Upper lobe of right lung (tissue), 1 donor: ENCODE data around the gene SURF6. TPM values are rescaled to one million over a fixed set of nuclear protein-coding genes. Genes with fewer than 3 reads are reported as not detected.
A peak's percentile ranks its signal among the peaks of the same experiment; 100 is the strongest.

Source experiments
- ATAC-seq: fragments of 200-7000 bp; cut with Tn5 transposase; one replicate; pipeline ENCODE4 v1.9.1; 2020; ENCODE audit warnings: mild to moderate bottlenecking, moderate library complexity
- DNase-seq: peaks from one replicate; pipeline ENCODE4 v3.0.0-alpha.2; 2020
- H3K27ac ChIP-seq: fragments of 200-600 bp; one replicate; pipeline ENCODE4 v1.8.0; 2022
- H3K27me3 ChIP-seq: fragments of 200-600 bp; one replicate; pipeline ENCODE4 v1.8.0; 2022; ENCODE audit warnings: mild to moderate bottlenecking
- H3K36me3 ChIP-seq: fragments of 200-600 bp; one replicate; pipeline ENCODE4 v1.8.0; 2022
- H3K4me1 ChIP-seq: fragments of 200-600 bp; one replicate; pipeline ENCODE4 v1.8.0; 2022
- H3K4me3 ChIP-seq: fragments of 200-600 bp; one replicate; pipeline ENCODE4 v1.8.0; 2022; ENCODE audit warnings: mild to moderate bottlenecking
- H3K9me3 ChIP-seq: fragments of 200-600 bp; one replicate; pipeline ENCODE4 v1.8.0; 2022
- intact Hi-C: fragments of 100-400 bp; cut with DNase I; formaldehyde crosslinking; loops from one replicate; pipeline ENCODE4 v1.11.0; 2022
- total RNA-seq: library from RNA; stranded (reverse); fragmentation: NEBNext Ultra II Directional; extraction: Animal tissue kit (Norgen Biotek cat#: 25700); gene quantifications from one replicate; pipeline ENCODE4 v1.2.1, GENCODE V29; 2021
- TF ChIP-seq, protein P1 (sequence below): fragments of 200-600 bp; IDR thresholded peaks from one replicate; pipeline ENCODE4 v1.8.0; 2022; ENCODE audit warnings: antibody characterized with exemption
- donor health status: DM: no; HTN: yes; CAD: no; lungs with severe emphysema.

Gene SURF6
- total RNA-seq, 1 donor from 2014 or later = 15.9 TPM

DNA sequence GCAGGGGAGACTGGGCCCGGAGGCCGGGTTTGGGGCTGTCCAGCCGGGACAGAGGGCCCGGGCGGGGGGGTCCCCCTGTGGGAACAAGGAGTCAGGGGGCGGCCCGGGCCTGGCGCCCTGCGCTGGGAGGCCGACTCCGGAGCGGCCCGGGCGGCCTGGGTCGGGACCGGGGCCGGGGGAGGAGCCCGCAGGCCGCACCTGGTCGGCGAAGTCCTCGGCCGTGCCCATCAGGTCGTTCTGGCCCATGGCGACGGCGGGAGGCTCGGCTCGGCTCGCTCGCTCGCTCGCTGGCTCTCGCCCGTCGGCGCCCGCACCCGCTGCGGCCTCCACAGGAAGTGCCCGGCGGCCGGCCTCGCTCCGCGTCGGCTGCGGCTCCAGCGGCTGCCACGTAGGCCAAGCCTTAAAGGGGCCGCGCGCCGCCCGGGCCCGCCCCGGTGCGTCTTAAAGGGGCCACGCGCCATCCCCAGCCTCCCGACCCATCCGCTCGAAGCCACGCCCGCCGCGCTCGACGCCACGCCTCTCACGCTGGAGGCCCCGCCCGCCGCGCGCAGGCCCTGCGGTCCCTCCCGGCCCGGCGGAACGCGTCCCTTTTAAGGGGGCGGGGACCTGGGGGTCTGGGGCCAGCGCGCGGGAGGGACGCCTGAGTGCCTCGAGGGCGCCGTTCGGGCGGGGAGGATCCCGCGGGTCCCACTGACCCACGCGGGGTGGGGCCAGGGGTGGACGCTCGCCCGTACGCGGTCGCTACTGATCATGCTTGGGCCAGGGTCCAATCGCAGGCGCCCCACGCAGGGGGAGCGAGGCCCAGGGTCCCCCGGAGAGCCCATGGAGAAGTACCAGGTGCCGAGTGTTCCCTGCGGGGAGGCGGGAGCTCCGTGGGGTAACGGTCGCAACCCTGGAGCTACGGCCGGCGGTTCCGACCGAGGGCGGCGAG is 40.0 kb upstream of the SURF6 start, which contains the start of the genes STKLD1 and SURF4:
Gene STKLD1 (plus strand): TSS at position 643 of the 931 bp plus-strand sequence. CDS start 108 bp downstream, at position 751.
Gene SURF4 (minus strand): TSS at position 337 of the 931 bp plus-strand sequence. CDS start 91 bp downstream, at position 246.
- intact Hi-C loops = no loop called here
- Histone ChIP-seq H3K27me3 (no peaks in the 10 kb centered on the region), H3K9me3 (no peaks in the 10 kb centered on the region), H3K36me3 (peaks cover under 1% of the 10 kb centered on the region), H3K4me3 (peak within 1 kb of the TSS; percentile 96), H3K4me1 (peaks cover 39% of the 10 kb centered on the region), H3K27ac (peak within 1 kb of the TSS; percentile 96)
- DNase-seq (peak; percentile 98), ATAC-seq (peak; percentile 98)
- TF ChIP-seq, protein P1, sequence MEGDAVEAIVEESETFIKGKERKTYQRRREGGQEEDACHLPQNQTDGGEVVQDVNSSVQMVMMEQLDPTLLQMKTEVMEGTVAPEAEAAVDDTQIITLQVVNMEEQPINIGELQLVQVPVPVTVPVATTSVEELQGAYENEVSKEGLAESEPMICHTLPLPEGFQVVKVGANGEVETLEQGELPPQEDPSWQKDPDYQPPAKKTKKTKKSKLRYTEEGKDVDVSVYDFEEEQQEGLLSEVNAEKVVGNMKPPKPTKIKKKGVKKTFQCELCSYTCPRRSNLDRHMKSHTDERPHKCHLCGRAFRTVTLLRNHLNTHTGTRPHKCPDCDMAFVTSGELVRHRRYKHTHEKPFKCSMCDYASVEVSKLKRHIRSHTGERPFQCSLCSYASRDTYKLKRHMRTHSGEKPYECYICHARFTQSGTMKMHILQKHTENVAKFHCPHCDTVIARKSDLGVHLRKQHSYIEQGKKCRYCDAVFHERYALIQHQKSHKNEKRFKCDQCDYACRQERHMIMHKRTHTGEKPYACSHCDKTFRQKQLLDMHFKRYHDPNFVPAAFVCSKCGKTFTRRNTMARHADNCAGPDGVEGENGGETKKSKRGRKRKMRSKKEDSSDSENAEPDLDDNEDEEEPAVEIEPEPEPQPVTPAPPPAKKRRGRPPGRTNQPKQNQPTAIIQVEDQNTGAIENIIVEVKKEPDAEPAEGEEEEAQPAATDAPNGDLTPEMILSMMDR = no peak

DNA sequence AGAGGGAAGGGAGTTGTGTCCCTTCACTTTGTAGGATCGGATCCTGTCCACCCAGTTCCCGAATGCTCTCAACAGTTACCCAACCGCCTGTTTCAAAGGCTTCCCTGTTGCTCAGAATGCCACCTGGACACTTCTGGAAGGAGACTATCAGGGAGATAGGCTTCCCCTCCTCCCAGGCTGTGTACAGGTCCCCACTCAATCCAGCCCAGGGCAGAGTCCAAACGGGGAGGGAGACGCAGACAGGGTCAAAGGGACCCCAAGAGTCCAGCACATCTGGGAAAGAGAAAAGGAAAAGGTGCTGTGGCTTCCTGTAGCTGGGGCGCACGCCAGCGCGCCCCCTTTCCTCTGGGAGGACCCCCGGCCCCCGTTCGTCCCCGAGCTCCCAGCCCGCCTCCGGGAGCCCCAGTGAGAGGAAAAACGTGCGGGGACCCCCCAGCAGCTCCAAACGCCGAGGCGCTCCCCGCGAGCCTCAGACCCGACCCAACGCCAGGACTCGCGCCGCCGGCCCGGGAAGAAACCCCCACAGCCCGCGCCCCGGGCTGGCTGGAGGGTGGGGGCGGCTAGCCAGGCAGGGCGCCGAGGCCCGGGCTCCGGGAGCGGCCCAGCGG is 39.2 kb upstream of the SURF6 start:
- H3K4me1 ChIP-seq = peaks cover 46% of the 10 kb centered on the region
- peak overlapping the region; percentile 96 for H3K4me3 ChIP-seq
- H3K27me3 ChIP-seq = no peaks in the 10 kb centered on the region
- ATAC-seq = peak; percentile 7
- H3K36me3 ChIP-seq = peaks cover 8% of the 10 kb centered on the region
- TF ChIP-seq, protein P1 = no peak
- no peak for DNase-seq
- no peaks in the 10 kb centered on the region for H3K9me3 ChIP-seq
- peak overlapping the region; percentile 96 for H3K27ac ChIP-seq
- intact Hi-C loops = no loop called here

DNA sequence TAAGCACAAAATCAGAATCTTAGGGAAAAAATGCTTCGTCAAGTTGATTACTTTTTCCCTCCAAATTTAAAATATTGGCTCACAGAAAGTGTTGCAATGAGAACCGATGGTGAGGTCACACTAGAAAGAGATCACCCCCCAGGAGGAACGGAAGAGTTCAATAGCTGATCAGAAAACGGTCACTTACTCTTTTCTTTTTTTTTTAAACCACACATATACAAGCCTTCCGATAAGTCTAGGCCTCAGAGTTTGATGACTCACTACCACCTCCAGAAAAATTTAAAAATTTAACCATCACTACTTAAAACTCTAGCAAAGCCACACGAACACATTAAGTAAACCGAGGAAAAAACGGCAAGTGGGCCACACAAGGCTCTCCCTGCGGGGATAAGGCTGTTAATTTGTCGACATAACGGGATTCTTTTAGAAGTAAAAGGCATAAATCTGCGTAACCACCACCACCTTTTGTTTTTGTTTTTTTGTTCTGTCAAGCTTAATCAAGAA is 38.7 kb upstream of the SURF6 start:
- TF ChIP-seq, protein P1 = no peak
- Histone ChIP-seq H3K36me3 (peaks cover 14% of the 10 kb centered on the region), H3K27me3 (no peaks in the 10 kb centered on the region), H3K27ac (peak overlapping the region; percentile 96), H3K4me1 (peaks cover 51% of the 10 kb centered on the region), H3K4me3 (peak overlapping the region; percentile 96), H3K9me3 (no peaks in the 10 kb centered on the region)
- ATAC-seq = no peak
- DNase-seq = no peak
- intact Hi-C loops = no loop called here

DNA sequence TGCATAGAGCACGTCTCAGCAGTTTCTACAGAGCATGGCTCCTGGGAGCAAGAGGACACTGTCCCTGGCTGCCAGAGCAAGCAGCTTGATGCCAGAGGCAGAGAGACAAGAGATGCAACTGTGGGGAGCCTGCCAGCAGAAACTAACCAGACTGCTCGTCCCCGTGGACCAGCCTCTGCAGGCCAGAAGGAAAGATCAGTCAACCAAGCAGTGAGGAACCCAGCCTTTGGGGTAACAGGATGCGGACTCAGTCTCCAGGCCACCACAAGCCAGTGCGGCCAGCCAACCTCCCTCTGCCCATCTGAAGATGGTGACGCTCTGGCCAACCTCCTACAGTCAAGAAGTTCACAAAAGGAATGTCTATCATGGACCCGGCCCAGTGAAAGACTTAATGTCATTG is 36.2 kb upstream of the SURF6 start:
- H3K27me3 ChIP-seq = no peaks in the 10 kb centered on the region
- H3K27ac ChIP-seq = no peak overlapping the region
- no peaks in the 10 kb centered on the region for H3K9me3 ChIP-seq
- TF ChIP-seq, protein P1 = no peak
- DNase-seq = no peak
- intact Hi-C loops = no loop called here
- no peak overlapping the region for H3K4me3 ChIP-seq
- peaks cover 71% of the 10 kb centered on the region for H3K4me1 ChIP-seq
- ATAC-seq = no peak
- peaks cover 17% of the 10 kb centered on the region for H3K36me3 ChIP-seq

DNA sequence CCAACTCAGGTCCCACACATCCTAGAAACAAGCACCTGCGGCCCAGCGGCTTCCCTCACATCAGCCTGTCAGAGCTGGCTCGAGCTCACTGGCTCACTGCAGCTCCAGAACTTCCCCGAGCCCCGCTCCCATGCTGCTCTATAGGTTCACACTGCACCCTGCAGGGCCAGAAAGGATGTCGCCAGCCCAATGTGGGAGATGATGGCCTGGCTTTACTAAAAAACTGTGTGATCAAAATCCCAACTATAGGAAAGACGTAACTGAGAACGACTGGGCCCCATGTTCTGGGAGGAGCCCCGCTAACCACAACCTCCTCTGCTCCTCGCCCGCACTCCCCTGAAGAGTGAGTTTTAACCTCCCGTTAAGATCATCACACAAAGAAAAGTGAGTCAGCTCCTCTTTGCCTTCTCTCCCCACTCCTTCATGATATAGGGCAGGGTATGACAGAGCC is 35.3 kb upstream of the SURF6 start:
- H3K4me1 ChIP-seq = peaks cover 66% of the 10 kb centered on the region
- no peaks in the 10 kb centered on the region for H3K9me3 ChIP-seq
- DNase-seq = no peak
- ATAC-seq = no peak
- H3K4me3 ChIP-seq = no peak overlapping the region
- TF ChIP-seq, protein P1 = no peak
- intact Hi-C loops = no loop called here
- H3K36me3 ChIP-seq = peaks cover 25% of the 10 kb centered on the region
- peak overlapping the region; percentile 55 for H3K27ac ChIP-seq
- H3K27me3 ChIP-seq = no peaks in the 10 kb centered on the region
